SK-N-SH (cell line): Measurements from ENCODE around the gene DENND5B. TPM values are rescaled to one million over a fixed set of nuclear protein-coding genes. Genes with fewer than 3 reads are reported as not detected.

ENCODE experiments used
- CTCF ChIA-PET: fragments of 300-600, 350-600 bp; formaldehyde crosslinking; extraction: SDS; loops from one replicate; lab custom pipeline; 2021; lab: Yijun Ruan, JAX
- POLR2A ChIA-PET: fragments of 350-600 bp; sonication (Branson Sonifier 250); formaldehyde crosslinking; extraction: SDS; loops from one replicate; lab custom pipeline; 2020; ENCODE audit warnings: antibody characterized with exemption, inconsistent platforms; lab: Yijun Ruan, JAX
- DNase-seq: peaks from one replicate; pipeline ENCODE4 v3.0.0; 2012
- H2AFZ ChIP-seq: fragments of 200-600 bp; sonication (generic); 2 replicates; pipeline ENCODE4 v1.8.1; 2016; ENCODE audit warnings: antibody characterized with exemption, mild to moderate bottlenecking, low read depth
- H3F3A ChIP-seq: fragments of 200-600 bp; sonication (generic); replicated peaks from 2 replicates; pipeline ENCODE3; 2016; ENCODE audit warnings: antibody characterized with exemption, mild to moderate bottlenecking; ENCODE audit not compliant: insufficient read depth
- H3K27ac ChIP-seq, 2 experiments: fragments of 200-500 bp in 1 of 2; fragments of 200-600 bp in 1 of 2; sonication (Bioruptor generic) in 1 of 2; sonication (generic), shearing (Covaris generic) in 1 of 2; 2 replicates each; pipeline versions ENCODE4 v1.5.1 to v1.6.1; 2014 to 2016; ENCODE audit warnings: low read depth in 2 of 2, inconsistent platforms in 1 of 2, low read length in 1 of 2, mild to moderate bottlenecking in 1 of 2, mixed read lengths in 1 of 2
- H3K27me3 ChIP-seq: fragments of 200-600 bp; sonication (generic), shearing (Covaris generic); 2 replicates; pipeline ENCODE4 v1.6.1; 2016; ENCODE audit warnings: mixed run types; ENCODE audit not compliant: insufficient read depth
- H3K36me3 ChIP-seq, 2 experiments: fragments of 200-500 bp in 1 of 2; fragments of 200-600 bp in 1 of 2; sonication (Bioruptor generic) in 1 of 2; sonication (generic) in 1 of 2; replicated peaks in 1 of 2; 2 replicates each; pipeline versions ENCODE3 to v1.5.1; 2014 to 2016; ENCODE audit warnings: low read length in 1 of 2, mild to moderate bottlenecking in 1 of 2; ENCODE audit not compliant: insufficient read depth in 2 of 2, control insufficient read depth in 1 of 2
- H3K4me1 ChIP-seq, 2 experiments: fragments of 200-500 bp in 1 of 2; fragments of 200-600 bp in 1 of 2; sonication (Bioruptor generic) in 1 of 2; sonication (generic), shearing (Covaris generic) in 1 of 2; 2 replicates each; pipeline versions ENCODE4 v1.5.1 to v1.6.1; 2014 to 2016; ENCODE audit warnings: low read depth in 1 of 2, low read length in 1 of 2, mixed run types in 1 of 2; ENCODE audit not compliant: insufficient read depth in 2 of 2, control insufficient read depth in 1 of 2
- H3K4me2 ChIP-seq: fragments of 200-600 bp; sonication (generic), shearing (Covaris generic); 2 replicates; pipeline ENCODE4 v1.6.1; 2017; ENCODE audit warnings: mixed run types
- H3K4me3 ChIP-seq, 2 experiments: fragments of 200-500 bp in 1 of 2; fragments of 200-600 bp in 1 of 2; sonication (Bioruptor generic) in 1 of 2; sonication (generic), shearing (Covaris generic) in 1 of 2; 2 replicates each; pipeline versions ENCODE4 v1.5.1 to v1.8.1; 2014 to 2016; ENCODE audit warnings: low read depth in 2 of 2, inconsistent platforms in 1 of 2, low read length in 1 of 2, mild to moderate bottlenecking in 1 of 2, mixed read lengths in 1 of 2, moderate library complexity in 1 of 2
- H3K79me2 ChIP-seq: fragments of 200-600 bp; sonication (generic); 2 replicates; pipeline ENCODE4 v1.8.1; 2017; ENCODE audit warnings: mild to moderate bottlenecking; ENCODE audit not compliant: insufficient read depth
- H3K9ac ChIP-seq: fragments of 200-600 bp; sonication (generic); 2 replicates; pipeline ENCODE4 v1.6.1; 2017; ENCODE audit warnings: mixed run types
- H3K9me2 ChIP-seq: fragments of 200-600 bp; sonication (generic); 2 replicates; pipeline ENCODE4 v1.6.1; 2017; ENCODE audit warnings: mixed run types
- H3K9me3 ChIP-seq: fragments of 200-600 bp; sonication (generic); 2 replicates; pipeline ENCODE4 v1.6.1; 2017; ENCODE audit warnings: mixed run types, mild to moderate bottlenecking, moderate library complexity
- H4K20me1 ChIP-seq: fragments of 200-600 bp; sonication (generic); 2 replicates; pipeline ENCODE4 v1.6.1; 2017; ENCODE audit warnings: mild to moderate bottlenecking, mixed run types; ENCODE audit not compliant: insufficient read depth
- CHD2 ChIP-seq: fragments of 150-350 bp; IDR thresholded peaks from 2 replicates; pipeline ENCODE4 v1.6.1; 2018; ENCODE audit warnings: low read length; ENCODE audit not compliant: partially characterized antibody
- FOXJ3 ChIP-seq: sonication (generic); formaldehyde crosslinking; IDR thresholded peaks from 2 replicates; pipeline ENCODE4 v1.5.1; 2020; ENCODE audit warnings: mild to moderate bottlenecking, missing genetic modification reagents
- FOXM1 ChIP-seq: IDR thresholded peaks from 2 replicates; pipeline ENCODE4 v1.4.0; 2012; ENCODE audit warnings: low read depth, mild to moderate bottlenecking
- GATA2 ChIP-seq: sonication (generic); formaldehyde crosslinking; IDR thresholded peaks from 2 replicates; pipeline ENCODE4 v1.5.0; 2020; ENCODE audit warnings: mild to moderate bottlenecking, missing genetic modification reagents
- IRF3 ChIP-seq: fragments of 150-350 bp; IDR thresholded peaks from 2 replicates; pipeline ENCODE4 v1.6.1; 2016; ENCODE audit warnings: mild to moderate bottlenecking, low read depth, low read length
- MEF2A ChIP-seq: IDR thresholded peaks from 2 replicates; pipeline ENCODE4 v1.4.0; 2012; ENCODE audit warnings: low read depth, borderline replicate concordance
- MXI1 ChIP-seq: IDR thresholded peaks from 2 replicates; pipeline ENCODE4 v1.6.1; 2012; ENCODE audit warnings: mild to moderate bottlenecking, low read depth, low read length, improper control_type of control experiment
- NRF1 ChIP-seq: IDR thresholded peaks from 2 replicates; pipeline ENCODE4 v1.6.1; 2012; ENCODE audit warnings: low read depth, mild to moderate bottlenecking, low read length
- RCOR1 ChIP-seq: fragments of 150-350 bp; IDR thresholded peaks from 2 replicates; pipeline ENCODE4 v1.6.1; 2017; ENCODE audit warnings: antibody characterized with exemption, low read length
- REST ChIP-seq: IDR thresholded peaks from 2 replicates; pipeline ENCODE4 v1.6.1; 2012; ENCODE audit warnings: mild to moderate bottlenecking, low read depth, low read length, moderate library complexity
- RFX5 ChIP-seq: IDR thresholded peaks from 2 replicates; pipeline ENCODE4 v1.6.1; 2012; ENCODE audit warnings: mild to moderate bottlenecking, improper control_type of control experiment, low read length
- RXRA ChIP-seq: IDR thresholded peaks from 2 replicates; pipeline ENCODE4 v1.4.0; 2012; ENCODE audit warnings: low read depth, mild to moderate bottlenecking, borderline replicate concordance
- SIN3A ChIP-seq: IDR thresholded peaks from 2 replicates; pipeline ENCODE4 v1.6.1; 2012; ENCODE audit warnings: low read depth, mild to moderate bottlenecking, low read length, moderate library complexity, borderline replicate concordance
- SMC3 ChIP-seq: IDR thresholded peaks from 2 replicates; pipeline ENCODE4 v1.6.1; 2012; ENCODE audit warnings: low read depth, low read length, improper control_type of control experiment
- TEAD4 ChIP-seq: IDR thresholded peaks from 2 replicates; pipeline ENCODE4 v1.4.0; 2012; ENCODE audit warnings: mild to moderate bottlenecking, borderline replicate concordance; ENCODE audit not compliant: insufficient read depth
- USF2 ChIP-seq: fragments of 150-350 bp; IDR thresholded peaks from 2 replicates; pipeline ENCODE4 v1.6.1; 2017; ENCODE audit warnings: antibody characterized with exemption, low read length, low read depth, borderline replicate concordance
- YY1 ChIP-seq: IDR thresholded peaks from 2 replicates; pipeline ENCODE4 v1.4.0; 2012; ENCODE audit warnings: low read depth, mild to moderate bottlenecking
- ZBTB33 ChIP-seq: IDR thresholded peaks from 2 replicates; pipeline ENCODE4 v1.4.0; 2012; ENCODE audit warnings: low read depth, borderline replicate concordance
- WGBS: methylation state at CpG from one replicate; pipeline ENCODE4 v1.1.6; 2017; ENCODE audit warnings: low lambda C conversion rate; 5-methylcytosine and 5-hydroxymethylcytosine counted together
- polyA plus RNA-seq, 3 experiments: library from polyadenylated mRNA; depleted of rRNA; stranded (reverse); fragments of >200 nt; gene quantifications; 2 replicates each; pipeline ENCODE4 v1.2.3, GENCODE V29; 2012

DENND5B gene
- polyA plus RNA-seq, 1 of the 3 experiments (the other 2 are of a cell fraction): 5.3 TPM

- ChIA-PET CTCF (interaction anchor here (0.6 to 1.3 kb wide), 2 partner anchors 30 to 34 kb away, joined by 3 read pairs; no protein-coding TSS in a partner anchor), POLR2A (no interaction called here)
- Histone ChIP-seq H3K4me3 (no peak overlapping the region), H3K79me2 (no peaks in the 10 kb centered on the region), H4K20me1 (no peaks in the 10 kb centered on the region), H3K9me2 (no peaks in the 10 kb centered on the region), H3K27me3 (no peaks in the 10 kb centered on the region), H3F3A (no peaks in the 10 kb centered on the region), H3K4me1 (no peaks in the 10 kb centered on the region), H3K27ac (no peak overlapping the region), H2AFZ (no peak overlapping the region), H3K36me3 (no peaks in the 10 kb centered on the region), H3K4me2 (no peak overlapping the region), H3K9me3 (no peaks in the 10 kb centered on the region), H3K9ac (no peak overlapping the region)
- 69% methylated on average over 8 of the region's 8 CpGs for WGBS
- DNase-seq: no peak
- no peak for TF ChIP-seq MXI1
- no peak for TF ChIP-seq CHD2
- TF ChIP-seq NRF1: no peak
- TF ChIP-seq REST: no peak
- TF ChIP-seq IRF3: no peak
- no peak for TF ChIP-seq GATA2
- no peak for TF ChIP-seq FOXJ3 (CRISPR knock-in tag)
- TF ChIP-seq MEF2A: no peak
- no peak for TF ChIP-seq RCOR1
- no peak for TF ChIP-seq RXRA
- TF ChIP-seq USF2: no peak
- no peak for TF ChIP-seq SIN3A
- TF ChIP-seq YY1: no peak
- no peak for TF ChIP-seq RFX5
- no peak for TF ChIP-seq ZBTB33
- no peak for TF ChIP-seq SMC3
- no peak for TF ChIP-seq TEAD4
- no peak for TF ChIP-seq FOXM1
Observed at GRCh38 chr12:31368666-31369361, 222.1 kb downstream of the DENND5B start.
